HS-27A (cell line): ENCODE data around the gene TPD52L2.

Experiments
- DNase-seq: peaks from one replicate; pipeline ENCODE4 v3.0.0-alpha.2; 2012; ENCODE audit warnings: low read depth, missing footprints

TPD52L2 gene

DNA sequence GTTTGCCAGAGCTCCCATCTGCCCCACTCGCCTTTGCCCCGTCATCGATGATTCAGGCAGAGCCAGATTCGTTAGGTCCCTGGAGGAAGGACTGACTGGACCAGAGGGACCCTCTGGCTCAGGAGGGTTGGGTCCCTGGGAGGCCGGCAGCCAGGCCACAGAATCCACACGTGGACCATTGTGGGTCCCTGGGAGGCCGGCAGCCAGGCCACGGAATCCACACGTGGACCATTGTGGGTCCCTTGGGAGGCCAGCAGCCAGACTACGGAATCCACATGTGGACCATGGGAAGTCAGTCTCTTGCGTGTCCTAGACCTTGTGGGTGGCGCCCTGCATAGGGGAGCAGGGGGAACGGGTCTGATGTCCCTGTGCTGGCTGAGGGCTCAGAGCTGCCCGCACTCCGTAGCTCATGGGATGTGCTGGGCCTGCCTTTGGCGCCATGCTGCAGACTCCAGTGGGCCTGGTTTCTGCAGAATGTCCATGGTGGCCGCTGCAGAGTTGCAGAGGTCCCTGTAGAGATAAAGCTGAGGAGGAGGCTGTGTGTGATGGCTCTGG lies 67.6 kb downstream of the TPD52L2 start:
- no peak for DNase-seq

GRCh38 chr20:63933646-63934045 lies 68.6 kb downstream of the TPD52L2 start:
- no peak for DNase-seq

DNA sequence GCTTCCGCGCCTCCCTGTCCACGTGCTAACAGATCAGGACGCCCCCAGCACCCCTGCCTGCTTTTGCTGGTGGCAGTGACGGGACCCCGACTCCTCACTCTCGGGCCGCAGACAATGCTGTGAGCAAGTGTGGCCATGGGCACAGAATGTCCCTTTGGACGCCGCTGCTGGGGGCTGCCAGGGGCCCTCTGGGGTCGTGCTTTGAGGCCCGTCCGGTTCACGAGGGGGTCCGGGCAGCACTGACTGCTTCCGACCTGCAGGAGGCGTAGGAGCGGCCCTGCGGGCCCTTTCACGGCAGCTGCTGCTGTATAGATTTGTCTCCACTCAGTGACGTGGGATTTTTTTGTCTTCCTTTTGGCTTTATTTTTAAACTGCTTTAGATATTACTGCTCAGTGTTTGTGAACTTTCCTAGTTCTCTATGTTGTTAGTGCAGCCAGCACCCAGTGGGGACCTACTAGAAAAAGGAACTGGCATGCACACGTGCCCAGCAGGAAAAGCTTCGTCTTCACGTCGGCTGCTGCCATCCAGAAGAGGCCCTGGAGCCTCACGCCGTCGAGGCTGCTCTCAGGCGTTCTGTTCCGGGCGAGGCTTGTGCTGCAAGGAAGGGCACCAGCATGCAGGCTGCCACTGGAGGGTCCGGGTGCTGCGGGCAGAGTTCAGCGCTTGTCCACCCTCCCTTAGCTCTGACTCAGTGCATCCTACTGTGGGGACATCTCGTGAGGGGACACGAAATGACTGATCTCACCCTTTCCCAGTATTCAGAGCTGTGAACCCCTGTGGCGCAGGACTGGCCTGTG lies 69.4 kb downstream of the TPD52L2 start:
- DNase-seq, result no peak

DNA sequence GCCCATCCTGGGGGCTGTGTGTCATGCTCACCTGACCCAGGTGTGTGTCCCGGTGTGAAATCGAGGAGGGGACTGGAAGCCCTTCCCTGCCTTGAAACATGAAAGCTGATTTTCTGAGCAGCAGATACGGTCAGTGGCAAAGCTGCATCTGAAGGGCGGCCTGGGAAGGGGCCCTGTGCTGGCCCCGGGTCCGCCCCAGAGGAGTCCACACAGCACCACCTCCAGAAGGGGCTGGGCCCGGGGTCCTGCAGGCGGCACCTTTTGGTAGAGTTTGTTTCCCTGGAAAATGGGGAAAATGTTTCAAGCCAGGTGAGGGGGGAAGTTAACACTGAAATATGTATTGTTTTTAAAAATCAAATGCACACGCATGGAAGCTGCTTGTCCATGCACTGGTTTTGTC lies 70.4 kb downstream of the TPD52L2 start:
- DNase-seq, result no peak

- no peak for DNase-seq
Measured at GRCh38 chr20:63937596-63937995, 72.5 kb downstream of the TPD52L2 start.

DNA sequence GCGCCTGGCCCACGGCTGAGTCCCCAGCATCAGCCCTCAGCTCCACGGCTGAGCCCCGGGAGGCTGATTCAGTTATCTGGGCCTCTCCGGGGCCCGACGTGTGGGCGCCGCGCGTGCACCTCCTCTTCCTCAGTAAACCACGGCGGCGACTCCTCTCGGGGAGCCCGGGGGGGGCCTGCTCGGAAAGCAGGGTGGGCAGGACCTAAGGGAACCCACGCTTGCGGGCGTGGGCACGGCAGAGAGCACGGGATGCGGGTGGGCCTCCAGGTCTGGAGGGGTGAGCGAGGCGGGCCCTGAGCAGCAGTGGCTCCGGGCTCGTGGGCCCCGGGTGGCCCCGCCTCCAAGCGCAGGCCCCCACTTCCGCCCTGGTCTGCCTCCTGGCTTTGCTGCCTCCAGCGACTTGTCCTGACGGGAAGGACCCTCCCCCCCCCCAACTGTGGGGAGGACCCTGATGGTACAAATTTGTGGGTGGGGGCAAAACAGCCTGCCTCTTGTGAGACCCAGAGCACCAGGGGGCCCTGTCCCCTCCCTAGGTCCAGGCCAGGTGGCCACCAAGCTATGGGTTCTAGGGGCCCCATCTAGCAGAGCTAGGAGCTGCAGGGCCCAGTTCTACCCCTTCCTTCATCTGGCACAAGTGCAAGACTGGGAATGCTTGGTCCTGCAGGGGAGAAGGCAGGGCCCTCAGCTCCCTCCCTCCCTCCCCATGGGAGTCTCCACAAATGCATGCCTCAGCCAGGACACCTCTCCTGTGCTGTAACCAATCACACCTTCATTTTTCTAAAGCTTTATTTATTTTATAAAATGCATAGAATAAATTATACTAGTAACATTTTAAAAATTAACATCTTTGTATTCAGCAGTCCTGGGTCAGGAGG lies 74.2 kb downstream of the TPD52L2 start:
- no peak for DNase-seq

DNA sequence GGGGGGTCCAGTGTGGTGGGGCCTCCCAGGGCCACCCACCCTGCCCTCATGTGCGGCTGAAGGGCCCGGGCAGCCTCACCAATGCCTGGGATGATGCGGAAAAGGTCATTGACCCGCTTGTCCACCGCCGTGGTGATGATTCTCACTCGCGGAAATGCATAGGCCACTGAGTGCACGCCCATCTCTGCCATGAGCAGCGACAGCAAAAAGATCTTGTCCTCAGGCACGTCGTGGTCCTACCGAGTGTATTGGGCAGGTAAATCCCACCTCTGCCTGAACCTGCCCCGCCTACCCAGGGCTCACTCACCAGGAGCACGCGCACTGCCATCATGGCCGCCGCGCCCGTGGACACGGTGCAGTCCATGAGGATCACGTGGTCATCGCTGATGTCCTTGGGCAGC lies 75.0 kb downstream of the TPD52L2 start:
- DNase-seq, result no peak

DNA sequence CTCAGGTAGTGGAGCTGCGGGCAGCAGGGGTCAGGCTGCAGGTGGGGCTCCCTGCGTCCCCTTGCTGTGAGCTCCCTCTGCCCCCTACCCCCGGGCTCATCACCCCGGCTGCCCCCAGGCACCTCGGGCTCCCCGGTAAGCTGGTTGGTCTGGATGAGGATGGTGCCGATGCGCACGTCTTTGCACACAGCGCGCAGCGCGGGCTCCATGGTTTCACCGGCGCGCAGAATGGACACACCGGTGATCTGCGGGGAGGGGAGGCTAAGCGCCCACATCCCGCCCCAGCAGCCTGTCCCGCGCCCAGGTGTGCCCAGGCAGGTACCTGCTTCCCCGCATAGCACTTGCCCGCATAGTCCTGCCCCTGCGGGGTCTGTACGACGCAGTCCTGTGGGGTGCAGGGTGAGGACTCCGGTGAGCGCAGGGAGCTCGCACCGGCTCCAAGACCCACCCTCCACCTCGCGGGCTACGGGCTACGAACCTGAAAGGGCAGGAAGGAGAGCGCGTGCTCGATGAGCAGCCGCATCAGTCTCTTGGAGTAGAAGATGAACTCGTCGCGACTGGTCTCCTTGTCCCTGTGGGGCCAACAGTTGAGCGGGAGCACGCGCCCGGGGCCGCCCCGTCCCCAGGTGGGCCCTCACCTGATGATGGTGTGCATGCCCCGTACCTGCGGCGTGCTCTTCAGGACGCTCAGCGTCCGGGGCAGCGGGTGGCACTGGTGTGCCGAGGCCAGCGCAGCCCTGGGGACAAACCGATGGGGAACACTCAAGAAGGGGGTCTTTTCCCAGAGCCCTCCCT lies 75.6 kb downstream of the TPD52L2 start:
- no peak for DNase-seq
